ENCODE data around the gene SNRK. TPM values are rescaled to one million over a fixed set of nuclear protein-coding genes. Genes with fewer than 3 reads are reported as not detected.

The SNRK gene
- total RNA-seq, 2 donors from 2014 or later = 19.4 TPM

DNA sequence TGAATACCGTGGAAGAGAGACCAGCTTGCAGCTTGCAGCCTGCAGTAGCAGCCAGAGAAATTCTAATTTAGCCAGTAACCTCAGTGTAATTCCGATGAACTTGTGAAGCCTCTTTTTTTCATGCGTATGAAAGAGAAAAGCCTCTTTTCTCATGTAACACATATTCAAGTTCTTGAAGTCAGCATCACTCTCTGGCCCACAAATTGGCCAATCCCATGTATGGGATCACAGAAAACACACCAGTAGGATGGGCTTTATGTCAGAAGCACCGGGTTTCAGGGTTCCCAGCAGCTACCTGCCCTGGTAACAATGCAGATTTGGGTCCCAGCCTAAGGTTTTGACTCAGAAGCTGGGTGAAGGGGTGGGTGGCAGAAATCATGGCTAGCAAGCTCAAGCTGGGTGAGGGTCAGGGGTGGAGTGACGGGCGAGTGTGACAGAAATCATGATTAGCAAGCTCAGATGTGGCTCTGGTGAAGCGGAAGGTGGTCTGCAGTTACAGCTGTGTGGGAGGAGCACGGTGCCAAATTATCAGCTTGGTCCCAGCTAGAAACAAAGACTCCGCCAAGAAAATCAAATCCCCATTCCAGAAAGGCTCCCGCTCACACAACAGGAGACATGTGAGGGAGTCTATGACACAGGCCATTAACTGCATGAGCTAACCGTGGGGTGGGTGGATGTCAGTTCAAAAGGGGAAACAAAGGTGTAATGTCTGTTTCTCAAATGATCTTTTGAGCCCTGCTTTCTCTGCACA, 86.6 kb downstream of the SNRK start:
- no peaks in the 10 kb centered on the region for H3K27me3 ChIP-seq (ENCODE audit: control insufficient read depth, insufficient read depth, low read length, poor library complexity, severe bottlenecking)
- H3K4me3 Mint-ChIP-seq = no peak overlapping the region
- H3K27ac ChIP-seq (ENCODE audit: low read depth, low read length) = no peak overlapping the region

DNA sequence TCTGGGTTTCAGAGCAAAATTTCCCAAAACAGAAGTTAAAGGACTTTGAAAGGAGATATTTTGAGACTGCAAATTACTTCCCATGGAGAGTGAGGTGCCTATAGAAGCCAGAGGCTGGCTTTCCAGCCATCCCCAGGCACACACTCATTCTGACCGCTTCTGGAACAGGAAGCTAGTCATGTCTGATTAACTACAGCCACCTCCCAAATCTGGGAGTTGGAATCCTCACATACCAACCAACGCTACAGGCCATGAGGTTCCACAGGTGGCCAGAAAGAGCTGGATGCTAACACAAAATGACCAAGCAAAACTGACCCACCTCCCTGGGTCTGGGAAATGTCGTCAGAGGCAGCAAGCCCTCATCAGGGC, 87.2 kb downstream of the SNRK start:
- no peaks in the 10 kb centered on the region for H3K36me3 Mint-ChIP-seq (ENCODE audit: low read depth)
- Histone ChIP-seq H3K9me3 (ENCODE audit: control insufficient read depth, low read length) (no peaks in the 10 kb centered on the region), H3K9ac (ENCODE audit: extremely low read depth, low read length, poor library complexity, severe bottlenecking) (no peak overlapping the region), H3K27me3 (ENCODE audit: control insufficient read depth, insufficient read depth, low read length, poor library complexity, severe bottlenecking) (no peaks in the 10 kb centered on the region), H3K4me1 (ENCODE audit: control insufficient read depth, insufficient read depth, low read length) (peaks cover 24% of the 10 kb centered on the region), H3K36me3 (ENCODE audit: control insufficient read depth, insufficient read depth, low read length) (no peaks in the 10 kb centered on the region), H3K27ac (ENCODE audit: low read depth, low read length) (no peak overlapping the region), H3K4me3 (ENCODE audit: low read length) (no peak overlapping the region)
- WGBS, 2 experiments (ENCODE audit: insufficient coverage in 1 of 2, insufficient read length in 1 of 2) = 85 to 93% methylated on average over 2 to 3 of the region's 3 CpGs
- H3K4me3 Mint-ChIP-seq = no peak overlapping the region
- no peaks in the 10 kb centered on the region for H3K9me3 Mint-ChIP-seq
- H3K27ac Mint-ChIP-seq = peak overlapping the region; percentile 85
- no peak for TF ChIP-seq CTCF (conservative IDR thresholded peaks at IDR 0.05)
- peaks cover 1% of the 10 kb centered on the region for H3K27me3 Mint-ChIP-seq (ENCODE audit: insufficient read depth)
- peaks cover 35% of the 10 kb centered on the region for H3K4me1 Mint-ChIP-seq
- no peak for DNase-seq

More for the DNA sequence above, 86.6 kb downstream of the SNRK start:
- DNase-seq = peak; percentile 67
- H3K4me1 ChIP-seq (ENCODE audit: control insufficient read depth, insufficient read depth, low read length) = peaks cover 23% of the 10 kb centered on the region
- 72 to 79% methylated on average over 7 to 11 of the region's 11 CpGs for WGBS, 2 experiments (ENCODE audit: insufficient coverage in 1 of 2, insufficient read length in 1 of 2)
- H3K27me3 Mint-ChIP-seq (ENCODE audit: insufficient read depth) = peaks cover 1% of the 10 kb centered on the region
- H3K27ac Mint-ChIP-seq = peak overlapping the region; percentile 85
- H3K36me3 ChIP-seq (ENCODE audit: control insufficient read depth, insufficient read depth, low read length) = no peaks in the 10 kb centered on the region
- no peak overlapping the region for H3K4me3 ChIP-seq (ENCODE audit: low read length)
- H3K9me3 ChIP-seq (ENCODE audit: control insufficient read depth, low read length) = no peaks in the 10 kb centered on the region
- no peak overlapping the region for H3K9ac ChIP-seq (ENCODE audit: extremely low read depth, low read length, poor library complexity, severe bottlenecking)
- TF ChIP-seq CTCF (conservative IDR thresholded peaks at IDR 0.05) = no peak
- peaks cover 36% of the 10 kb centered on the region for H3K4me1 Mint-ChIP-seq
- H3K36me3 Mint-ChIP-seq (ENCODE audit: low read depth) = no peaks in the 10 kb centered on the region
- H3K9me3 Mint-ChIP-seq = no peaks in the 10 kb centered on the region

DNA sequence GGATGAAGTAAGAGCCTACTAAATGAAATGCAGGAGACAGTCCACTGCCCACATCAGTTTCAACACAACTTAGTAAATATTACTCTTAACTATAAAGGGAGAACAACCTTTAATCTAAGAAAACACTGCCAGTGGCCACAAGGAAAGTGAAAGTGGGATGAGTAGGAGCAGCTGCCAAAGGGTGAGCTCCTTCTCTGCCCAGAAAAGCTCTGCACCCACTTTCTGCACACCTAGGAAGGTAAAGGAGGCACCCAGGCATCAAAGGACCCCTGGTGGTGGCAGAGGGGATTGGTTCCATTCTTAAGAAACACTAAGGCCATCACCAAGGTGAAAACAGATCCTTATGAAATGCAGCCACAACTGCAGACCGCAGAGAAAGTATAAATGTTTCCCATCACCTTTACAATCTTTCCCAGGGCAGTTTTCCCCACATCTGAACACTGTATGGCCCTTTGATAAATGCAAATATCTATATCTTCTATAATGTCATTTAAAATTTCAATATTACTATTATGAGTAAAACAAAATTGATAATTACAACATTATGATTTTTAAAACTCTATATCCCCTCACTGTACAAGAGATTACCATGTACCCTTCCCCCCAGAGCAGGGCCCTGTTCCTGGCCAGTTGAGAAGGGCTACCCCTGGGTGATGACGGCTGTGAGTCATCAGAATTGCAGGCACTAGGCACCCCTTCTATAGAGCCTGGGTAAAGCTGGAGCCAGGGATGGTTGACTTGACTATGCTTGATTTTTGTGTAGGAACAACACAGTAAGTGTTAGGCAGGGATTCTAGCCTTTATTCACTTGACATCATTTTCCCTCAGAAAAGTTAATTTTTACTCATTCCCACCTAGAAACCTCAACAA, 92.0 kb downstream of the SNRK start:
- TF ChIP-seq CTCF (conservative IDR thresholded peaks at IDR 0.05) = peak; percentile 88
- H3K27ac Mint-ChIP-seq = no peak overlapping the region

More for the DNA sequence above, 92.0 kb downstream of the SNRK start:
- Histone ChIP-seq H3K9me3 (ENCODE audit: control insufficient read depth, low read length) (peaks cover 7% of the 10 kb centered on the region), H3K27me3 (ENCODE audit: control insufficient read depth, insufficient read depth, low read length, poor library complexity, severe bottlenecking) (no peaks in the 10 kb centered on the region), H3K9ac (ENCODE audit: extremely low read depth, low read length, poor library complexity, severe bottlenecking) (no peak overlapping the region), H3K4me1 (ENCODE audit: control insufficient read depth, insufficient read depth, low read length) (peaks cover 30% of the 10 kb centered on the region), H3K27ac (ENCODE audit: low read depth, low read length) (no peak overlapping the region), H3K36me3 (ENCODE audit: control insufficient read depth, insufficient read depth, low read length) (no peaks in the 10 kb centered on the region), H3K4me3 (ENCODE audit: low read length) (no peak overlapping the region)
- peaks cover 1% of the 10 kb centered on the region for H3K27me3 Mint-ChIP-seq (ENCODE audit: insufficient read depth)
- peak; percentile 85 for DNase-seq
- WGBS, 2 experiments (ENCODE audit: insufficient coverage in 1 of 2, insufficient read length in 1 of 2) = 89% methylated on average over 2 of the region's 2 CpGs; no CpG with 5 or more reads in 1 of the 2 experiments
- H3K9me3 Mint-ChIP-seq = peaks cover 15% of the 10 kb centered on the region
- H3K4me3 Mint-ChIP-seq = no peak overlapping the region
- peaks cover 31% of the 10 kb centered on the region for H3K4me1 Mint-ChIP-seq
- H3K36me3 Mint-ChIP-seq (ENCODE audit: low read depth) = peaks cover 2% of the 10 kb centered on the region
